GM19395 (cell line): ENCODE results near the gene KRT35.
"Not testable (repeated sequence)": the region's sequence is repeated elsewhere in the genome, so short reads cannot be mapped to it uniquely, and the experiment has no call there.

Experiments used
- ATAC-seq: cut with Tn5 transposase; IDR thresholded peaks from one replicate; pipeline ENCODE4 v1.9.1; 2021; ENCODE audit warnings: mild to moderate bottlenecking, moderate library complexity; ENCODE audit not compliant: unreplicated experiment

The KRT35 gene

GRCh38 chr17:41462705-41463104 lies 18.2 kb downstream of the KRT35 start:
- no peak for ATAC-seq

DNA sequence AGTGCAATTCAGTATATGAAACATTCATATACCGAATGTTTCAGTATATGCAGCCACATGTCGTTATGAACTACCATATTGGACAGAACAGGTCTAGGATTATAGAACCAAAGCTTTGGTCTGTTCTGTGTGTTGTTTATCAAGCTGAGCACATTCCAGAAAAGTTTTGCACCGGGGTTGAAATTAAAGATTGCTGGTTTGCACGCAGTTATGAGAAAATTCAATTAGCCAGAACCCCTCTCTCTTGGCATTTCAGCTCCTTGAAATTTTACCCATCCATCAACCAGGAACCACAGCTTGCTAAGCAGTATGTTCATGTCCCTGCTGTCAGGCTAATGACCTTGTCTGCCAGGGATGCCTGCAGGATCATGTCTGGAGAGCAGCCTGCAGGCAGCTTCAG lies 23.3 kb downstream of the KRT35 start:
- no peak for ATAC-seq

- ATAC-seq: no peak
Measured at GRCh38 chr17:41456204-41456603, 24.7 kb downstream of the KRT35 start.

DNA sequence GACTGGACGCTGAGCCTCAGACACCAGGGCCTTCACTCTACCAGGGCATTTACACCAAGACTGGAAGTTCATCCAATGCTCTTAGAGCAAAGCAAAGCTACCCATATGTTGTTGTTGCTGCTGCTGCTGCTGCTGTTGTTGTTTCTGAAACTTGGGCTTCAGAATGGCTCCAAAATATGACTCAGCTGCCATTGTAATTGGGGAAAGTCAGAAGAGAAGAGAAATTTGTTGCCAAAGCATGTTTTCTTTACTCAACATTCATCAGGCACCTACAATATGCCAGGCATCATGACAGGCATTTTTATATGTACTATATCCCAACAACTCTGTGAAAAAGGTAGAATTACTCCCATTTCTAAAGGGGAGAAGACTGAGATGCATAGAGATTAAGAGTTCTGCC lies 25.7 kb downstream of the KRT35 start:
- no peak for ATAC-seq

- ATAC-seq: no peak
Measured at GRCh38 chr17:41453066-41453465, 27.9 kb downstream of the KRT35 start.

GRCh38 chr17:41452281-41452680 lies 28.7 kb downstream of the KRT35 start:
- no peak for ATAC-seq

DNA sequence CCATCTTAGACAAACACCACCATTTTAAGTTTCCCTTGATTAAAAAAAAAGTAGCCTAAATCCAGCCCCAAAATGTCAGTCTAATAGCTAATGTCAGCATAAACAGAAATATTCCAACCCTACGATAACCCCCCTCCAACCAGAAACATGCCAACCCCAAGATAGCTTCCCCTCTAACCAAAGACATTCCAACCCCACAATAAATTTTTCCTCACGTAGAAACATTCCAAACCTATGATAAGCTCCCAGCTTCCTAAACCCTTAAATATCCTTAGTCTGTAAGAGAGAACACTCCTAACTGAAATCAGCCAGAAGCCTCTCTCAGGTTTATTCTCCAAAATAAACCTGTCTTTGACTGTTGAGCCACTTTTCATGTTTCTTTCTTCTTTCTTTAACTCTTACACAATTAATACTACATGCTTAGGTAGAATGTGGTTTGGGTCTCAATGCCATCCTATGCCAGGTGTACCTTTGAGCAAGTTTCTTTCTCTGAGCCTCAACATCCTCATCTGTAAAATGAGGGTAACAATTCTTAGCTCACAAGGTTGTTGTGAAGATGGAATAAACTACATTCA lies 29.7 kb downstream of the KRT35 start:
- no peak for ATAC-seq

- ATAC-seq: no peak
Measured at GRCh38 chr17:41449008-41449407, 31.9 kb downstream of the KRT35 start.

- no peak for ATAC-seq
Measured at GRCh38 chr17:41448506-41448905, 32.4 kb downstream of the KRT35 start.

DNA sequence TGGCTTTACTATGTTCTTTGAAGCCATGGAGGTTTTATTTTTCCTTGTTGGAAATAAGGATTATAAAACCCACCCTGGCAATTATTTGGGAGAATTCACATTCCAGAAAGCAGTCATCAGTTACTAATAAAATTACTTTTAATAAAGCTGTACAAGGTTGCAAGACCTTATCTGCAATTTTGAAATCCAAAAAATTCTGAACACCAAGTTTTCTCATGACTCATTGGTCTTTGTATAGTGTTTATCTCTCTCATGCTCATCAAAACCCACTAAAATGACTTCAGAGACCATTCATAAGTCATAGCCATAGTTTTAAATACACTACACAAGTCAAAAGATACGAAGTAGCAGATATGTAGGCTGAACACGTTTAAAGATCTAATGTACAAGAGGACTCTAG lies 34.1 kb downstream of the KRT35 start:
- ATAC-seq: no peak

- ATAC-seq: no peak
Measured at GRCh38 chr17:41444640-41445039, 36.3 kb downstream of the KRT35 start.

GRCh38 chr17:41444186-41444585 lies 36.8 kb downstream of the KRT35 start:
- ATAC-seq: no peak

DNA sequence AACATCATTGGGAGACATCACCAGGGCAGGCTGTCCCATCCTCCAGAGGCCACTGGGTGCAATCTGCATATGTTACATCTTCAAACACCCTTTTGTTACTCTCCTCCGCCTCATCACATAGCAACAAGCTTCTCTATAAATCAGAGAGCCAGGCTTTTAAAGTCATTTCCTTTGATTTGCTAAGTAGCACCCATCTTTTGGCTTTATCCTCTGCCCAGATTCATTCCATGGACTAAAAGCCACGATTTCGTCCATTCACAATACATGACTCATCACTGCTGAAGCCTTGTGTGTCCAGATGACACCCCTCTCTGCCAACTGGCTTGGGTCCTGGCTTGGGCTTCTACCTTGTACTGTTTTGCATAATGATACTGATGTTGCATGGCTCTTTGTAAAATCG lies 38.2 kb downstream of the KRT35 start:
- ATAC-seq: no peak

GRCh38 chr17:41440531-41441033 lies 40.4 kb downstream of the KRT35 start, which contains the start of gene KRT38:
Gene KRT38 (minus strand): TSS chr17:41440983. CDS start chr17:41440921, 62 bp downstream.
- ATAC-seq: no peak

DNA sequence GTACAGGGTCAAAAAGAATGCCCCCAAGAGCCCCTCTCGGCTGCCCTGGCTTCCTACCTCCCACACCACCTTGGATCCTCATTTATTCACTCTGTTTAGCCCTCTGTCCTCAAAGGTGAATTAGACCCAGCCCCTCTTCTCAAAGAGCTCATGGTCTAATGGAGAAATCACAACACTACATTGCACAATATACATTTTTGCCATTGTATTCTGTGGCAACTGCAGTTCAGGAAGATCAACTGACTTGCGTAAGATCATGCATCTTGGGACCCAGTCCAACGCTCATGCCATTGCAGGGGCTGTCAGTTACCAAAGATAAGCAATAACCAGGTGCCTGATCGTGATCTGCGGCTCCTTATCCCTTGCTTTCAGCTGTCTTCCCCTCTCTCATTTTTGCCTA lies 41.6 kb downstream of the KRT35 start:
- ATAC-seq: no peak

DNA sequence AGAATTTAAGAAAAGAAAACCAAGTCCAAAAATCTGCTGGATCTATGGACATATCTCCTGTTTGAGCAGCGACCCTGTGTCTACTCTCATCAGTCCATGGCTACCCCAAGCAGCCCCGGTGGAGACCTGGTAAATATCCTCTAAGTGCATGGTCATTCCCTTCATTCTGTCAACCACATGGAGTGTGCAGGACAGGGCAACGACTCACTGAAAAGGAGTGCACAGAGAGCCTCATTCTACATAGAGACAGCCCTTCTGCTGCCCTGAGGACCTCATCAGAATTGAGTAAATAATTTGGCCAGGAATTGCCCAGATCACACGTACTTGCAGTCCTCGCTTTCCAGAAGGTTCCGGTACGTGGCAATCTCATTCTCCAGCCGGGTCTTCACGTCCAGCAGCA lies 43.2 kb downstream of the KRT35 start:
- ATAC-seq: no peak

DNA sequence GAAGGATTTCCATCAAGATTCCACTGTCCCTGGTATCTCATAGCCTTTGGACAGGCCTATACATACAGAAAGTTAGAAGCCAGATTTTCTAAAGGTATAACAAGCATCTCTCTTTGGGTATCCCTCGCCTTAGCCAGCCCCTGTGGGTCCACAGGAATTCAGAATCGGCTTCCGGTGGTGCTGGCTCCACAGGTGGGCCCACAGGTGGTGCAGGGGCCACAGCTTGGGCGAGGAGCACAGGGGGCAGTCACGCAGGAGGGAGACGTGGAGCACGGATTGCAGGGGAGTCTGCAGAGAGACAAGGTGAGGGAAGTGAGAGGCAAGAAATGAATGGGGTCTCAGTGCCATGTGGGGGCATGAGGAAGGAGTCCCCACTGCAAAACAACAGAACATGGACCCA lies 43.7 kb downstream of the KRT35 start:
- no peak for ATAC-seq

- no peak for ATAC-seq
Measured at GRCh38 chr17:41434415-41434814, 46.5 kb downstream of the KRT35 start.

DNA sequence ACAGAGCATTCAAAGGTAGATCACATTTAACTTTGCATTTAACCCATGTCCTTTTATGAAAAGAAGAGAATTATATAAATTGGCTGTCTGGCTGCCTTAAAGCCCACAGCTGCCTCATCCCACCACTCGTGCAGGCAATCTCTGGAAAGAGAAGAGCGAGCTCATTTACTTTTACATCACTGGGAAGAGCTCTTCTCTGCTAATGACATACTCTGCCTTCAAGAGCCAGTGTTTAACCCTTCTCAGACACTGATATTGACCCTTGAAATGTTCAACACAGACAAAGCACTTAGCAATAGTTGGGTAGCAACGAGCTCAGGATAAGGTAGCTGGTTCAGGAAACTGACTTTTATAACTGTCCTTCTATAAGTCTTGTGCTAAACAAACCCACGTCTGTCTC lies 46.9 kb downstream of the KRT35 start:
- no peak for ATAC-seq

- no peak for ATAC-seq
Measured at GRCh38 chr17:41433586-41433985, 47.4 kb downstream of the KRT35 start.

DNA sequence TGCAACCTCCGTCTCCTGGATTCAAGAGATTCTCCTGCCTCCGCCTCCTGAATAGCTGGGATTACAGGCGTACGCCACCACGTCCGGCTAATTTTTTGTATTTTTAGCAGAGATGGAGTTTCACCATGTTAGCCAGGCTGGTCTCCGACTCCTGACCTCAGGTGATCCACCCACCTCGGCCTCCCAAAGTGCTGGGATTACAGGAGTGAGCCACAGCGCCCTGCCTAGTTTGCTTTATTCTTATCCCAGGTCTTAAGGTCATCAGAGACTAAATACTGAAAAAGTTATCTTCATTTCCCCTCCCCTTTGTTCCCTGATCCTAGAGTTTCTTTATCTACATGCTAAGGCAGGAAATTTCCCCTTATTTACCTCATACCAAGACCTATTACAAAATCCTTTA lies 50.6 kb downstream of the KRT35 start:
- not testable (repeated sequence) for ATAC-seq

DNA sequence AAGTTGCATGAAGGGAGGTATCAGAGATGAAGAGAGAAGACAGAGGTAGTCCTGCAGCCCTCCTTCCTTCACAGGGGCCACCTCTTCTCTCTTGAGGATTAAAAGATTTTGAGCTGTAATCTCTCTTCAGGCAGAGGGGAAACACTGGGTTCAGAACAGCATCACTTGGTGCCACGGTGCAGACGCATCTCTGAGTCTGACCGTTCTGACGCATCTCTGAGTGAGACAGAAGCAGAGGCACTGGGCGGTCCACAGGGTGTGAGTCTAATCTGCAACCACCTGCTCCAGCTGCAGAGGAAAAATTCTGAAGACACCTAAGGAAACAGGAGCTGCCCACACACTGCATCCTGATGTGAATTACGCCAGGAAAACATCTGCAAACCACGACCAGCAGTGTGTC lies 51.3 kb downstream of the KRT35 start:
- no peak for ATAC-seq

DNA sequence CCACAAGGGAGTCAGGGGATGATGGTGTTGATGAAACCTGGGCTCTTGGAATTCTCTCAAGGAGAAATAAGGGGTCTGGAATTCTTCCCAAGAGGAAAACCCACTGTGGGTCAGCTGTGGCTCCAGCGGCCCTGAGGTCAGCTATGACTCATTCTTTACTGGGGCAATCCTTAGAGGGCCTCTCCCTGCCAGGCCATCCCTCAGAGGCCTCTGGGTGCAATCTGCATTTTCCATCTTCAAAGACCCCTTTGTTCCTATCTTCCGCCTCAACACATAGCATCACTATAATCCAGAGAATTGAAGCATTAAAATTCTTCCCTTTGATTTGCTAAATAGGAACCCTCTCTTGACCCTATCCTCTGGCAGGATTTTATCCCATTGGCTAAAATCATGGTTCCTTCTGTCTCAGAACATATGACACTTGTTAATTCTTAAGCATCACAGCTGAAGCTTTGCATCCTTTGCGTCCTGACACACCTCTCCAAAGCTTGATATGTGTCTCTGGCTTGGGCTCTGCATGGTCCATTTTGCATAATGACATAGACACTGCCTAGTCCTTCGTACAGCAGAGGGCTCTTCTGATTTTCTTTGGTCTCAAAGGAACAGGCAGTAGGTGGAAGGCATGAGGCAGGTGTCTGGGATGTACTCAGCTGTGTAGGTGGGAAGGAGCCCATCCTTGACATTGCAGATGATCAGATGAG lies 52.2 kb downstream of the KRT35 start:
- ATAC-seq: no peak
